ENCODE results near the gene RAB12. TPM values are rescaled to one million over a fixed set of nuclear protein-coding genes. Genes with fewer than 3 reads are reported as not detected.

RAB12 gene
- total and polyA plus RNA-seq, 2 of the 8 experiments (the other 6 are each of a cell fraction or from before 2014, with no cell fraction given): 19.7 to 45.9 TPM

- TF ChIP-seq CTCF (IDR thresholded peaks at IDR 0.05; ENCODE audit: control extremely low read depth in 1 of 3, insufficient read depth in 1 of 3, low read depth in 1 of 3, low read length in 3 of 3) (peak in 2 of 3 experiments; percentile 23 to 42; a peak in 2 of 4 replicates), CTBP2 (IDR thresholded peaks at IDR 0.05; ENCODE audit: borderline replicate concordance, insufficient read depth, insufficient read length, low read length) (no peak), EP300 (IDR thresholded peaks at IDR 0.05; ENCODE audit: borderline replicate concordance in 1 of 2, low read depth in 2 of 2, low read length in 2 of 2) (no peak), RNF2 (IDR thresholded peaks at IDR 0.05; ENCODE audit: borderline replicate concordance, low read depth, low read length, missing control alignments, poor library complexity, severe bottlenecking) (no peak), GTF2F1 (IDR thresholded peaks at IDR 0.05; ENCODE audit: borderline replicate concordance, low read depth, low read length) (no peak), KDM4A (IDR thresholded peaks at IDR 0.05; ENCODE audit: low read depth, low read length, severe bottlenecking) (no peak)
Measured at GRCh38 chr18:8654503-8655451, 45.5 kb downstream of the RAB12 start (continued).
